HG02759 (cell line): Measurements from ENCODE around the gene HS3ST4.

ENCODE experiments used
- ATAC-seq: cut with Tn5 transposase; IDR thresholded peaks from one replicate; pipeline ENCODE4 v1.9.1; 2021; ENCODE audit warnings: mild to moderate bottlenecking, moderate library complexity; ENCODE audit not compliant: unreplicated experiment

Gene HS3ST4

DNA sequence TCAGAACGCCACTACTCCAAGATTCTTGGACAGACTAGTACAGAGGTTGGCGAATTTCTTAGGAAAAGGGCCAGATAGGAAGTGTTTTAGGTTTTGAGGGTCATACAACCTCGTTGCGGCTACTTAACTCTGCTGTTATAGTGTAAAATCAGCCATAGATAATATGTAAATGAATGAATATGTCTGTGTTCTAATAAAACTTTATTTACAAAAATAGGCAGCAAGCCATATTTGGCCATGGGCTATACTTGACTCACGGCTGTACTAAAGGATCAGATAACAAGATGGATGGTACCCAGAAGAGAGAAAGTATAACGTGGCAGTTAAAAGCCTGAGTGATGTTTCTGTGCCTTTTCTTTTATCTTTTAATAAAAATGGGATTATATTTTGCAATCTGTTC lies 125.5 kb downstream of the HS3ST4 start:
- no peak for ATAC-seq

DNA sequence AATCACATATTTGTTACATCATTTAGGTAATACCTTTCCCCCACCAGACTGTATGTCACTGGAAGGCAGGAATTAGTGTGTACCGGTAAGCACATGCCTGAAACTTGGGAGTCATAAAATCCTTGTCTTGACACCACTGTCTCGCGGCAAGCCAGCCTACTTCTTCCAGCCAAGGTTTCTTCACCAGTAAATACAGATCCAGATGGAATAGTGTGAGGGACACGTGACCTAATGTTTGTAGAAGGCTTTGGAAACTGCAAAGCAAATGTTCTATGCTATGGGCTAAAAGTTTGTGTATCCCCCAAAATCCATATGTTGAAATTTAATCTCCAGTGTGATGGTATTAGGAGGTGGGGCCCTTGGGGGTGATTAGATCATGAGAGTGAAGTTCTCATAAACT lies 126.1 kb downstream of the HS3ST4 start:
- no peak for ATAC-seq

DNA sequence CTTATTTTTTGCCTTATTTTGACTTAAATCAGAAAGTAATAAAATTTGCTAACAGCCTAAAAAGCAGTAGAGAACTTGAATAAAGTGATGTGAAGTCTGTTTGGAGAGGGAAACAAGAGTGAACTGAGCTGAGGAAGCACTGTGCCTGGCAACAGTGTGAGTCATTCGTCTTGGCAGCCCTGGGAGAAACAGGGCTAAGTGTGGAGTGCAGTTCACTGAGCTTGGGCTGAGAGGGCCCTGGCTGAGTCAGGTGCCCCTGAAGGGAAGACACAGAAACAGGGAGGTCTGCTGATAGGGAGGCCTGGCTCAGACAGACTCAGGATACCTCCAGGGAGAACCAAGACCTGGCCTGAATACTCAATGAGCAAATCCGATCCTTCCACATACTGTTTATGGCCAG lies 132.1 kb downstream of the HS3ST4 start:
- ATAC-seq, result no peak

DNA sequence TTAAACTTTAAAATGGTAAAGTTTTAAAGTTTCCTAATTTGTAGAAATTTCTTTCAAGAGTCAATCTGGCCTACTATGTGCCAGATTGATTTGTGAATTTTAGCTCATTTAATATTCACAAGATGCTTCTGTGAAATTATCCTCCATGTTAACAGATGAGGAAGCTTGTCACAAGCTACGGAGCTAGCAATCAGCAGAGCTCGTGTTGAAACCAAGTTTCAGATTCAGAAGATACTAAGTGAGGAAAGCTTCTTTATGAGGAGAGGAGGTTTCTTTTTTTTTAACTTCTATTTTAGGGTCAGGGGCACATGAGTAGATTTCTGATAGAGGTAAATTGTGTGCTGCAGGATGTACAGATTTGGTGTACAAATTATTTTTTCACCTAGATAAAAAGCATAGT lies 135.9 kb downstream of the HS3ST4 start:
- ATAC-seq, result no peak

DNA sequence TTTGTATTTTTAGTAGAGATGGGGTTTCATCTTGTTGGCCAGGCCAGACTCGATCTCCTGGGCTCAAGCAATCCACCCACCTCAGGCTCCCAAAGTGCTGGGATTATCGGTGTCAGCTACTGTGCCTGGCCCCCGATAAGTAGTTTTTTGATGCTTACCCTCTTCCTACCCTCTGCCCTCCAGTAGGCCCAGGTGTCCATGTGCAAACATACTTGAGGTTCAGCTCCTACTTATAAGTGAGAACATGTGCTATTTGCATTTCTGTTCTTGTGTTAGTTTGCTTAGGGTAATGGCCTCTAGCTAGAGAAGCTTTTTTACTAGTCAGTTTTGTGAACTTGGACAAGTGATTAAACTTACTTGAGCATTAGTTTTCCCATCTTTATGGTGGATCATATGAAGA lies 136.8 kb downstream of the HS3ST4 start:
- ATAC-seq, result no peak

DNA sequence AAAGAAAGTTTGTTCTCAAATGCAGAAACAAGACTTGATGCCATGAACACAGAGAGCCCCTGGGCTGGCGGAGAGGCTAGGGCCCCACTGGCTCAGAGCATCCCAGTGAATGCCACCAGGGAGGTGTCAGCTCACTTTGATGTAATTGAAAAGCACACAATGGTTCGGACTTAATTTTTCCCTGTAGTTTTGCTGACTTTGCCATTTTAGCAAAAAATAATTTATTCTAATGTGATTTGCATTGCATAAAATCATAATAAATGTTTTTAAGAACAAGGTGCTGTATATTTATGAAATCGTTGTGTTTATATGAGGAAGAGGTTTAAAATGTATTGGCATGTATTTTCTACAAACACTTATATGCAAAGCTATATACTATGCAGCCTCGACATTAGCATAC lies 140.5 kb downstream of the HS3ST4 start:
- no peak for ATAC-seq

DNA sequence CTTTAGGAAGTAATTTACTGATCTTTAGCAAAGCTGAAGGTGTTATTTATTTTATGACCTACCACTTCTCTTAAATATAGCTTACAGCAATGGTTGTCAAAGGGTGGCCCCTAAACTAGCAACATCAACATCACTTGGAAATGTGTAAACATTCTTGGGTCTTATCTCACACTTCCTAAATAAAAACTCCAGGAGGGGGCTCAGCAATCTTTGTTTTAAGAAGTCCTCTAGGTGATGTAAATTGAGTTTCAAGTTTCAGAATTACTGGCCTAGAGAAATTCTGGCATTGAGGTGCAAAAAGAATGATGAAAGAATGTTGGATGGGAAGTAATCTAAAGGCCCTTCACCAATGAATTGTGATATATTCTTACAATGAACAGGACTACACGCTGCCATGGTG lies 142.3 kb downstream of the HS3ST4 start:
- no peak for ATAC-seq

DNA sequence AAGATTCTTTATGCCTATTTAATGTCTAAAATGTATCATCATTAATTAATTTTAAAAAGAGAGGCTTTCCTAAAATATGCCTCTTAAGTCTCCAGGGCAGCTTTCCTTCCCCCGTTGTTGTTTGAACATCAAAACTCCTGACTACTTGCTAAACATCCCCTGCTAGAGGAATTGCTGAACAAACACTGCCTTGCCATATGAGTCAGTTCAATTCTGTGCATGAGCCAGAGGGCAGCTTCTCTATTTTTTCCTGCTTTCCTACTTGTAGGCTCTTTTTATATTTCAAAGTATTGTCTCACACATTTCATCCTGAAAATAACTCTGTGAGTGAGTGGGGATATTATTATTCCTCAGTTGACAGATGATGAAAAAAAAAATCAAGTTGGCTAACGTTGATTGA lies 143.4 kb downstream of the HS3ST4 start:
- ATAC-seq, result no peak

DNA sequence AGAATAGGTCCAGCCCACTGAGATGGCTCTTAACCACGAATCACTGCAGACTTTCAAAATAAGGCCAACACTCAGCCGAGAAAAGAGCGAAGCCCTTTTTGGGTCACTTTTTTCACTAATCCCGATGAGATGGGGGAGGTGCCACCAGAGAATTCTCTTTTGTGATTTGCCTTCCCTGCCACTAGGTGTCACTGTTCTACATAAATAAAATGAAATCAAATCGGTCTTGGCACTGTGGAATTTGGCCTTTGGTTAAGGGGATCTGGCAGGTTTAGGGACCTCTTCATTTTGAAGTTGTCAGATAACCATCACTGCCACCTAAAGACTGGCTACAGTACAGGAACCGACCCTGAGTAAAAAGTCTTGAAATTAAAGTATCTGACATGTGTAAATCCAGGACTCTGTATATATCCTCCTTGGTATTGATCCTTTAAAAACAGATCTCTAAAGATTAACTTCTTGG lies 147.0 kb downstream of the HS3ST4 start:
- ATAC-seq, result no peak

DNA sequence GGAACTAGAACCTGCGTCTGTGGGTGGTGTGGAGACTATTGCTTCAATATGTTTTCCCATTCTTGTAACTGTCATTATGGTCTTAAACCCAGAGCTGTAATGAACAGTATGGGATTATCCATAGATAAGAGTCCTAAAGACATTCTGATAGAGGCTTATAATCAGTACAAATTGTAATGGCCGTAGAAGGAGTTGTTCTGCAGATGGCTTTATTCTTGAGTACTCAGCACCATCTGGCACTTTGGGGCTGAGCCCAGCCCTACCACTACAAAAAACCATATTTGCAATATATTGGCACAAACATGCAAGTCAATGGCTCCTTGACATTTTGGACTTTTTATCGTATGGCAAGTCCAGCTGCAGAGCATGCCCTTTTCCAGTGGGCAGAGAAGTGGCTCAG lies 150.0 kb downstream of the HS3ST4 start:
- no peak for ATAC-seq

DNA sequence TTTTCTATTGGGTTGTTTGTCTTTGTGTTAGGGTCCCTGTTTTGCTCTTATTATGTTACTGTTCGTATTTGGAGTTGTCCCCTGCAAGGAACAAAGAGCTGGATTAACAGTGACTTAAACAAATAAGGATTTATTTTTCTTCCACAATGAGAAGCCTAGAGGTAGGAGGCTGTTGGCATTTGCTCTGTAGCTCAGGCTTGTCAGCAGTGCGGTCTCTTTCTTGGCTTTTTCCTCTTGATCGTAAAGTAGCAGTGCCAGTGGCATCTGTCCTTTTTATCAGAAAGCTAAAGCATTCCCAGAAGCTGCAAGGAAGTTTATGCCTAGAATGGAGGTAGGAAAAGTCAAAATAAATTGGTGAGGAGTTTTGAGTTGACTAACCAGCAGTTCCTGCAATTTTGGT lies 154.1 kb downstream of the HS3ST4 start:
- no peak for ATAC-seq

DNA sequence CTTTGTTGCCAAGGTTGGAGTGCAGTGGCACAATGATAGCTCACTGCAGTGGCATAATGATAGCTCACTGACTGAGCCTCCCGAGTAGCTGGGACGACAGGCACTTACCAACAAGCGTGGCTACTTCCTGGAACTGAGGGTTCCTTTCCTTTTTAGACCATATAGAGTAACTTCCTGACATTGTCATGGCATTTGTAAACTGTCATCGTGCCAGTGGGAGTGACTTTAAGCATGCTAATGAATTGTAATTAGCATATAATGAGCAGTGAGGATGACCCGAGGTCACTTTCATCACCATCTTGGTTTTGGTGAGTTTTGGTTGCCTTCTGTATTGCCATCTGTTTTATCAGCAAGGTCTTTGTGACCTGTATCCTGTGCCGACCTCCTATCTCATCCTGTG lies 162.4 kb downstream of the HS3ST4 start:
- ATAC-seq, result no peak

DNA sequence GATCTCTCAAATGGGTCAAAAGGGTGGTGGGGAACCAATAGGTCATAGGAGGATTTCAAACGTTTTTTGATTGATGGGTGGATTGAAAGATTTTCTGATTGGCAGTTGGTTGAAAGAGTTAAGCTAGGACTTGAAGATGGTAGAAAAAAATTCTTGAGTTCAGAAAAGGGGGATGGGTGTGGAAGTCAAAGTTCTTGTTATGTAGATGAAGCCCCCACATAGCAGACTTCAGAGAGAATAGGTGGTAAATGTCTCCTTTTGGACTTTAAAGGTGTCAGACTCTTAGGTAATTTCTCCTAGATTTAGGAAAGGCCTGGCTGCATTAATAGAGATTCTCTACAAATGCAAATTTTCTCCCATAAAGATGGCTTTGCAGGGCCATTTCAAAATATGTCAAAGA lies 163.3 kb downstream of the HS3ST4 start:
- no peak for ATAC-seq

DNA sequence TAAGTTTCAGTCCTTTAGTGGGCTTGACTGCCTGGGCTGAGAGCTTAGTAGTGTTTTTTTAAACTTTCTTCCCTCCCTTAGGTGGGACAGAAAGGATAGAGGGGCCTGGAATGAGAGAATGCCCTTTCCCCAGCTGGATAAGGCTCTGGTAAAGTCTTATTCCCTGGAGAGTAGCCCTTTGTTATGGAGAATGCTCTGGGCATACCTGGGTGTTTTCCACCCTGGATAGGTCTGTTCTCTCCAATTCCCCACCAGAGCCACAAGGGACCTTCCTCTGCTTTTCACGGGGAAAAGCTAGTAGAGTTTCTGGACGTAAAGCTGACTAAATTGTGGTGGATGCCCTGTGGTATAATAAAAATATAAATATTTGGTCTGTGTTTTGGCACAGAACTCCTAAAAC lies 164.1 kb downstream of the HS3ST4 start:
- no peak for ATAC-seq

DNA sequence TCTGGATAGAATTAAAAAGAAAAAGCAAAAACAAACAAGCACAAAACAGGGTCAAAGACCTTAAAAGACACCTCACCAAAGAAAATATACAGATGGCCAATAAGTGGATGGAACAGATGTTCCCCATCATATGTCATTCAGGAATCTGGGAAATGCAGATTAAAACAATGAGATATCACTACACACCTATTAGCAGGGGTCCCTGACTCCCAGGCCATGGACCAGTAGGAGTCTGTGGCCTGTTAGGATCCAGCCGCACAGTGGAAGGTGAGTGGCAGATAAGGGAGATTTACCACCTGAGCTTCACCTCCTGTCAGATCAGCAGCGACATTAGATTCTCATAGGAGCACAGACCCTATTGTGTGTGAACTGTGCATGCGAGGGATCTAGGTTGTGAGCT lies 167.9 kb downstream of the HS3ST4 start:
- no peak for ATAC-seq

DNA sequence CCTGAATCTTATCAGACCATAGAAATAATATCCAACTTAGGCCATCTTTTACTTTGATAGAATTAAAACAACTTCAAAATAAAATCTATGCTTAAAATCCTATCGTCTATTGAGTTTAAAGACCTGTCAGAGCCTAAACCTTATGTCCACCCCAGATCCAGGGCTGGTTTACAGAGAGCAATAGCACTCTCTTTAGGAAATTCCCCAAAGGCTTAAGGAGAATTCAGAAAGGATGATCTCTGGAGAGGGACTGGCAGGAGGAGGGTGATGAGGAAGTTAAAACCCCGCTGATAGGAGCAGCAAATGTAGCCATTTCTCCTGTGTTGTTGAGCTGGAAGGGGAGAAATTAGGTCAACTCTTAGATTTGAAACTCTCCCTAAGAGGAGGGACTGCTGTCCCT lies 175.3 kb downstream of the HS3ST4 start:
- no peak for ATAC-seq

DNA sequence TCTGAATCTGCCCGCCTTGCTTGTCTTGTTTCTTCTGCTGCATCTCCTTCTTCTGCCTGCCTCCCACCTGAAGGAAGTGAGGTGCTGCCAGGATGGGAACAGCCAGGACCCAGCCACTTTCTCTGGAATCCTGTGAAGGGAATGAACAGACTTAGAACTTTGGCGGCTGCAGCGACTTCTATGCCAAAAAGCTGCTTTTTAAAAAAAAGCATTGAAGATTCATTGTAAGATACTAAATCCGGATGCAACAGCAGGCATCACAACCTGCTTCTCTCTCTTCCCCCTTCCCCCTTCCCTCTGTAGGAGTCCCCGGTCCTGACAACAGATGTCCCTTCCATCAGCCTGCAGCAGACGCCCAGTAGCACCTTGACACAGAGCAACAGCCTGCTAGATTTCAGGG lies 176.3 kb downstream of the HS3ST4 start:
- no peak for ATAC-seq

DNA sequence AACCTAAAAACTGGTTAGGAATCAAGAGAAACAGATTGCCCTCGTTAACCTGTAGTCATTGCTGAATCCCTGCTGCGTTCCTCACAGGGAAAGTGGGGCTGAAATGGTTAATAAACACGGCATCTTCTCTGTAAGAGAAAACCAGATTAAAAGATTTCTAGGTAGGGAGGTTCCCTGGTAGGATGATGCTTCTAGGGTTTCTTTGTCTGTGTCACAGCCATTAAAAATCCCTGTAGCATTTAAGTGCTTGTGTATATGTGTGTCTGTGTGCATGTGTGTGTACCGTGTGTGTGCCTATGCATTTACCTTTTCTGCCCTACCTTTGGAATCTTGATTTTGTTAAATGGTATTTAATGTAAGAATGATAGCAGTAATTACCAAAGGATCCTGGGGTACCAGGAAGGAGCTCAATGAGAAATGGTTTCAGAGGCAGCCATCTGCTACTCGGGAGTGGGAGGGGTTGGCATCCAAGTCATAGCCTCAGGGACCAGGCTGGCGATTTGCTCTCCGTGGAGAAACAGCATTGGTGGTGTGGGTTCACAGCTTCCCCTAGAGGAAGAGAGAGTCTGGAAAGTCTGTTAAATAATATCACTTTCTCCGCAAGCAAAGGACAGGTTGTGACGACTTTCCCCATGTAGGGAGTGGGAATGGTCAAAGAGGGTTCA lies 177.1 kb downstream of the HS3ST4 start:
- ATAC-seq, result no peak

DNA sequence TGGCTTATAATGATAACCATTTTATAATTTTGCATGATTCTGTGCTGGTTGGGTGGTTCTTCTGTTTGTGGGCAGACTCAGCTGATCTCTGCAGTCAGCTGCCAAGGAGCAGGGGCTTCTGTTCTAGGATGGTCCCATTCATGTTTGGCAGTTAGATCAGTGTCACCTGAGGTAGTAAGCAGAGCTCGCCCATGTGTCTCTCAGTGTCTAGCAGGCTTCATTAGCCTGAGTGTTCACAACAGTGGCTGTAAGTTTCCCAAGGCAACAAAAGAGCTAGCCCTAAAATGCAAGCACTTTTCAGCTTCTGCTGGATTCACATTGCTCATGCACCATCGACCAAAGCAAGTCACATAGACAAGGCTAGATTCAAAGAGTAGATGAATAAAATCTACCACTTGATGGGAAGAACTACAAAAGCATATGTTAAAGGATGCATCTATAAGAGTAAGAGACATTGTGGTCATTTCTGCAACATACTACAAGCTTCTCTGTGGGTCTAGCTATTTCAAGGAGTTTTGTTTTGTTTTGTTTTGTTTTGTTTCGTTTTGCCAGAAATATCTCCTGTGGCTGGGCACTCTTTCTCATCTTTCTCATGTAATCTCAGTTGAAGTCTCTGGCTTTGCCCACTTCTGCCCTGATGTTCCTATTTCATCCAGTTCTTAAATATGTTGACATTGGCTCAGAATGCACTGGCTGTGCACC lies 180.8 kb downstream of the HS3ST4 start:
- ATAC-seq, result no peak

DNA sequence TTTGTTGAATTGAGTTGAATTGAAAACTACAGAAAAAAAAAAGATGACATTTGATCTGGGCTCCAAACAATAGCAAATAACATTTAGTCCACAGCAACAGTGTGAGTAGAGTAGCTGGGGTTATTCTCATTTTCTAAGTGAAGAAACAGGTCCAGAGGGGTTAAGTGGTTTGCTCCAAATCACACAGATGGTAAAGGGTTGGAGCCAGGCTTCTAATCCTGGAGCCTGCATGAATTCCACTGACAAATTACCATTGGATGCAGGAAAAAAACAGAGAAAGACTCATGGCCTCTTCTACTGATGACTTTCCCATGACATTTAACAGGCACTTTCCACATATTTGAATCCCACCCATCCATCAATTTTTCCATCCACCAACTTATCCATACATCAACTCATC lies 182.4 kb downstream of the HS3ST4 start:
- no peak for ATAC-seq

DNA sequence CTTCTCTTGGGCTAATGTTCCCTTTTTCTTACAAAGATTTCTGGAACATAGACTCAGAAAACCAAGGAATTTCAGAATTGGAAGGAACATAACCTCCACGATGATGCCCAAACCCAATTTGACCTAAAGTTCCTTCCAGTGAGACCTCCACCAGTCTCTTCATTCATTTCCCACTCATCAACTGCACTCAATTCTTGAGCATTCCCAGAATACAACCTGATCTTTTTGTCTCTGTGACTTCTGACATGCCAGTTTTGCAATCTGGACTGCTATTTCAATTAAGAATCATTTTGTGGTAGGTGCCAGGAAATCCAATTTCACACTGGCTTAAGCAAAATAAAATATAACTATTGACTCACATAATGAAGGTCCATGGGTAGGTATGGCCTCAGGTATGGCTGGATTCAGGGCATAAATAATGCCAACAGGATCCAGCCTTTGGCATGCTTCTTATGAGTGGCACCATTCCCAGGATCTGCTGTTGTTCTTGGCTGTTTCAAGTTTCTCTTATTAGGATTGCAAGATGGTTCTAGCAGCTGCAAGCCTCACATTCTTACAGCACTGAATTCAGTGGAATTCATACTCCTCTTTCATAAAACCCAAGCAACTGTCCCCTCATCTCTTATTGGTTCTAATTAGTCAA lies 184.3 kb downstream of the HS3ST4 start:
- ATAC-seq, result no peak

DNA sequence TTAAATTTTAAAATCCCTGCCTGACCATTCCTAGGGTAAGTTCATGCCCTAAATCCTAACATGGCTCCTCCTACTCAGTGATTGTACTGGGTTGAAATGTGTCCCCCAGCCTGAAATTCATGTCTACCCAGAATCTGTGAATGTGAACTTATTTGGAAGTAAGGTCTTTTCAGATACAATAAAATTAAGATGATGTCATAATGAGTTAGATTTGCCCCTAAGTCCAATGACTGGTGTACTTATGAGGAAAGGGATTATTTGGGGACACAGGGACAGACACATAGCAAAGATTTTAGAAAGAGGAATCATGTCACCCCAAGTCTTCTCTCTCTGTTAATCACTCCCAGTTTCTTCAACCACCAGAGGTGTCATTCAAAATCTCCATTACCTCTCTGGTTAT lies 185.3 kb downstream of the HS3ST4 start:
- no peak for ATAC-seq
